ENCODE measurements around the gene DMRTB1. TPM values are rescaled to one million over a fixed set of nuclear protein-coding genes. Genes with fewer than 3 reads are reported as not detected.

The DMRTB1 gene
- polyA plus RNA-seq, 1 donor = not detected

GRCh38 chr1:53435151-53435550, 24.0 kb upstream of the DMRTB1 start:
- no peak for DNase-seq

GRCh38 chr1:53438427-53439336, 20.5 kb upstream of the DMRTB1 start:
- no peak for DNase-seq

GRCh38 chr1:53439337-53440207, 19.6 kb upstream of the DMRTB1 start:
- no peak for DNase-seq

GRCh38 chr1:53440633-53441032, 18.6 kb upstream of the DMRTB1 start:
- DNase-seq = no peak

- DNase-seq = no peak
Measured at GRCh38 chr1:53442299-53442698, 16.9 kb upstream of the DMRTB1 start.

GRCh38 chr1:53446051-53446450, 13.1 kb upstream of the DMRTB1 start:
- no peak for DNase-seq

GRCh38 chr1:53447413-53447812, 11.8 kb upstream of the DMRTB1 start:
- DNase-seq = no peak

GRCh38 chr1:53448241-53448841, 10.9 kb upstream of the DMRTB1 start:
- DNase-seq = no peak

GRCh38 chr1:53449021-53449420, 10.2 kb upstream of the DMRTB1 start:
- no peak for DNase-seq

- no peak for DNase-seq
Measured at GRCh38 chr1:53449693-53450092, 9.5 kb upstream of the DMRTB1 start.

- DNase-seq = no peak
Measured at GRCh38 chr1:53450225-53450624, 9.0 kb upstream of the DMRTB1 start.

GRCh38 chr1:53454019-53454418, 5.2 kb upstream of the DMRTB1 start:
- no peak for DNase-seq

GRCh38 chr1:53455364-53455991, 3.7 kb upstream of the DMRTB1 start:
- DNase-seq = no peak

GRCh38 chr1:53458634-53459033, 565 bp upstream of the DMRTB1 start:
- no peak for DNase-seq

- no peak for DNase-seq
Measured at GRCh38 chr1:53460211-53460634, 1.0 kb downstream of the DMRTB1 start.

- no peak for DNase-seq
Measured at GRCh38 chr1:53460666-53461322, 1.6 kb downstream of the DMRTB1 start.

- no peak for DNase-seq
Measured at GRCh38 chr1:53461323-53462044, 2.3 kb downstream of the DMRTB1 start.

GRCh38 chr1:53462193-53462592, 3.0 kb downstream of the DMRTB1 start:
- DNase-seq = no peak

- DNase-seq = no peak
Measured at GRCh38 chr1:53462769-53463501, 3.7 kb downstream of the DMRTB1 start.

Measured in hindlimb muscle (tissue), 1 donor.